HepG2 (cell line): ENCODE results near the gene PRR5L. TPM values are rescaled to one million over a fixed set of nuclear protein-coding genes. Genes with fewer than 3 reads are reported as not detected.

Experiments used
- ARNT2 ChIP-seq: sonication (generic); formaldehyde crosslinking; IDR thresholded peaks from 2 replicates; pipeline ENCODE4 v1.8.0; 2022; ENCODE audit warnings: mild to moderate bottlenecking, low read depth, missing genetic modification reagents, moderate library complexity
- HHEX ChIP-seq: IDR thresholded peaks from 2 replicates; pipeline ENCODE4 v1.6.1; 2016; ENCODE audit warnings: control low read depth
- NONO ChIP-seq, 2 experiments: fragments of 450-650 bp in 1 of 2; sonication (generic) in 1 of 2; formaldehyde crosslinking in 1 of 2; IDR thresholded peaks in 1 of 2; conservative IDR thresholded peaks in 1 of 2; 2 replicates each; pipeline versions ENCODE4 v1.6.1 to v1.8.0; 2017 to 2022; ENCODE audit warnings: mild to moderate bottlenecking in 1 of 2, missing genetic modification reagents in 1 of 2, moderate library complexity in 1 of 2
- NRL ChIP-seq: sonication (generic); formaldehyde crosslinking; IDR thresholded peaks from 2 replicates; pipeline ENCODE4 v1.5.0; 2020; ENCODE audit warnings: missing genetic modification reagents, mild to moderate bottlenecking, moderate library complexity, borderline replicate concordance
- PHF20 ChIP-seq: sonication (generic); formaldehyde crosslinking; IDR thresholded peaks from 2 replicates; pipeline ENCODE4 v1.5.0; 2020; ENCODE audit warnings: mild to moderate bottlenecking, missing genetic modification reagents
- PHF21A ChIP-seq: sonication (generic); formaldehyde crosslinking; IDR thresholded peaks from 2 replicates; pipeline ENCODE4 v1.5.0; 2020; ENCODE audit warnings: mild to moderate bottlenecking, missing genetic modification reagents
- RARG ChIP-seq: sonication (generic); formaldehyde crosslinking; IDR thresholded peaks from 2 replicates; pipeline ENCODE4 v1.4.0; 2020; ENCODE audit warnings: low read depth, mild to moderate bottlenecking, missing genetic modification reagents
- RFXANK ChIP-seq: IDR thresholded peaks from 2 replicates; pipeline ENCODE4 v1.6.1; 2016
- SIN3B ChIP-seq: fragments of 150-350 bp; IDR thresholded peaks from 2 replicates; pipeline ENCODE4 v1.6.1; 2014; ENCODE audit warnings: low read length
- SMAD1 ChIP-seq: sonication (generic); formaldehyde crosslinking; IDR thresholded peaks from 2 replicates; pipeline ENCODE4 v1.4.0; 2020; ENCODE audit warnings: missing genetic modification reagents, low read depth, mild to moderate bottlenecking, borderline replicate concordance
- TAF15 ChIP-seq: fragments of 200-400 bp; formaldehyde crosslinking; IDR thresholded peaks from one replicate; pipeline ENCODE4 v1.6.1; 2018; ENCODE audit warnings: mild to moderate bottlenecking, low read depth, low read length; ENCODE audit not compliant: poor library complexity, severe bottlenecking
- TGIF2 ChIP-seq: IDR thresholded peaks from 2 replicates; pipeline ENCODE4 v1.6.1; 2016; ENCODE audit warnings: control low read depth, missing compliant biosample characterization
- TOPORS ChIP-seq: sonication (generic); formaldehyde crosslinking; IDR thresholded peaks from 2 replicates; pipeline ENCODE4 v1.8.0; 2023; ENCODE audit warnings: mild to moderate bottlenecking, missing genetic modification reagents
- ZNF143 ChIP-seq: sonication (generic); formaldehyde crosslinking; IDR thresholded peaks from 2 replicates; pipeline ENCODE4 v1.4.0; 2020; ENCODE audit warnings: missing genetic modification reagents
- ZNF431 ChIP-seq: sonication (generic); formaldehyde crosslinking; IDR thresholded peaks from 2 replicates; pipeline ENCODE4 v1.9.0; 2022; ENCODE audit warnings: missing genetic modification reagents, low read depth, mild to moderate bottlenecking, borderline replicate concordance
- ZNF549 ChIP-seq: sonication (generic); formaldehyde crosslinking; IDR thresholded peaks from 2 replicates; pipeline ENCODE4 v1.5.0; 2020; ENCODE audit warnings: missing genetic modification reagents
- ZNF780A ChIP-seq: sonication (generic); formaldehyde crosslinking; IDR thresholded peaks from 2 replicates; pipeline ENCODE4 v1.8.0; 2022; ENCODE audit warnings: mild to moderate bottlenecking, missing genetic modification reagents, moderate library complexity
- ZNF891 ChIP-seq: sonication (generic); formaldehyde crosslinking; IDR thresholded peaks from 2 replicates; pipeline ENCODE4 v1.5.0; 2020; ENCODE audit warnings: mild to moderate bottlenecking, missing genetic modification reagents
- polyA plus RNA-seq, 8 experiments: library from polyadenylated mRNA; depleted of rRNA in 3 of 8; stranded (reverse) in 7 of 8; unstranded in 1 of 8; fragments of >200 nt; fragmentation: Illumina TruSeq in 4 of 8; extraction: Trizol in 4 of 8; gene quantifications; 2 replicates each; pipeline versions ENCODE4 v1.2.1 to v1.2.3, GENCODE V29; 2011 to 2016; ENCODE audit warnings: low read depth in 4 of 8, missing spikeins in 1 of 8, mixed read lengths in 1 of 8; ENCODE audit not compliant: insufficient read depth in 1 of 8
- total RNA-seq, 5 experiments: library from RNA; depleted of rRNA; stranded (reverse); fragments of >200 nt; fragmentation: Illumina TruSeq; extraction: Trizol; gene quantifications; 2 replicates each; pipeline ENCODE4 v1.2.3, GENCODE V29; 2016; ENCODE audit warnings: low read depth in 1 of 5
- TF ChIP-seq, protein P1 (sequence below): sonication (generic); formaldehyde crosslinking; IDR thresholded peaks from 2 replicates; pipeline ENCODE4 v1.4.0; 2020; ENCODE audit warnings: mild to moderate bottlenecking, missing genetic modification reagents
- TF ChIP-seq, protein P2 (sequence below): sonication (generic); formaldehyde crosslinking; IDR thresholded peaks from 2 replicates; pipeline ENCODE4 v1.8.0; 2022; ENCODE audit warnings: mild to moderate bottlenecking, missing genetic modification reagents
- TF ChIP-seq, protein P3 (sequence below): sonication (generic); formaldehyde crosslinking; IDR thresholded peaks from 2 replicates; pipeline ENCODE4 v1.4.0; 2020; ENCODE audit warnings: missing genetic modification reagents, mild to moderate bottlenecking, borderline replicate concordance
- TF ChIP-seq, protein P4 (sequence below): sonication (generic); formaldehyde crosslinking; IDR thresholded peaks from 2 replicates; pipeline ENCODE4 v1.8.0; 2022; ENCODE audit warnings: mild to moderate bottlenecking, missing genetic modification reagents, borderline replicate concordance
- TF ChIP-seq, protein P5 (sequence below): IDR thresholded peaks from 2 replicates; pipeline ENCODE4 v1.6.1; 2018; ENCODE audit warnings: missing genetic modification reagents, mild to moderate bottlenecking, missing compliant biosample characterization

Gene PRR5L
- total and polyA plus RNA-seq, 2 of the 13 experiments (the other 11 are each of a cell fraction or from before 2014, with no cell fraction given): 0.16 TPM; not detected in 1

DNA sequence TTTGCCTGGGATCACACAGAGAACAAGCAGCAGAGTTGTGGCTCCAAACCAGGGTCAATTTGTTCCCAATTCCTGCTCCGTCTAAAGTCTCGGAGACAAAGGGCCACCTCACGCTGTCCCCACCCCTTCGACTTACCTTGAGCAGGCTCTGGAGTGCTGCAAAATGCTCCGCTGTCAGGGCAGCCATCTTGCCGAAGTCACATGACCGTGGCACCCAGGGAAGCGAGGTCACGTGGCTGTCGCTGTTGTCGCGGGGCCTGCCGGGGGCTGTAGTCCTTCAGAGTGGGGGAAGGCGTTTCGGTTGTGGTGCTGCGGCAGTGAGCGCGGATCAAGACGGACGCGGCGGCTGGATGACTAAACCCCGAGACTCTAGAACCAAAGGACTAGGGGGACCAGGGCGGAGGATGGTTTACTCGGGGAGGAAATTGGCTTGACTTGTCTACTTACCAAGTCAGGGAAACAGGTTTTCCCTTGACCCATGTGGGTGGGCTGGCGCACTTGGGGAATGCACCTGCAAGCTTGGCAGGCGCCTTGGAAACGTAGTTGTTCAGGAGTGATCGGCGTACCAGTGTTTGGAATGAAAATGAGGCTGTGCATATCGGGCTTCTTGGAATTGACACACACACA is 6.7 kb upstream of the PRR5L start, which contains the start of gene COMMD9 (continued):
- TF ChIP-seq, protein P1, sequence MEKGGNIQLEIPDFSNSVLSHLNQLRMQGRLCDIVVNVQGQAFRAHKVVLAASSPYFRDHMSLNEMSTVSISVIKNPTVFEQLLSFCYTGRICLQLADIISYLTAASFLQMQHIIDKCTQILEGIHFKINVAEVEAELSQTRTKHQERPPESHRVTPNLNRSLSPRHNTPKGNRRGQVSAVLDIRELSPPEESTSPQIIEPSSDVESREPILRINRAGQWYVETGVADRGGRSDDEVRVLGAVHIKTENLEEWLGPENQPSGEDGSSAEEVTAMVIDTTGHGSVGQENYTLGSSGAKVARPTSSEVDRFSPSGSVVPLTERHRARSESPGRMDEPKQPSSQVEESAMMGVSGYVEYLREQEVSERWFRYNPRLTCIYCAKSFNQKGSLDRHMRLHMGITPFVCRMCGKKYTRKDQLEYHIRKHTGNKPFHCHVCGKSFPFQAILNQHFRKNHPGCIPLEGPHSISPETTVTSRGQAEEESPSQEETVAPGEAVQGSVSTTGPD (CRISPR knock-in tag): no peak
- TF ChIP-seq ZNF143 (peak; percentile 99), PHF20 (CRISPR knock-in tag) (peak; percentile 100), RFXANK (CRISPR knock-in tag) (no peak), ZNF780A (CRISPR knock-in tag) (no peak), PHF21A (peak; percentile 76), ZNF549 (CRISPR knock-in tag) (no peak), SMAD1 (CRISPR knock-in tag) (no peak), TAF15 (peak; percentile 95), ARNT2 (CRISPR knock-in tag) (no peak; the same call in 1 of the 2 replicates), SIN3B (peak; percentile 96), HHEX (no peak), ZNF891 (peak; percentile 68; the same call in 1 of the 2 replicates), TGIF2 (peak; percentile 99), NONO (IDR thresholded peaks at IDR 0.05) (no peak), NONO (CRISPR knock-in tag; conservative IDR thresholded peaks at IDR 0.05) (peak; percentile 73), TOPORS (CRISPR knock-in tag) (no peak), NRL (CRISPR knock-in tag) (peak; percentile 79), ZNF431 (CRISPR knock-in tag) (peak; percentile 76), RARG (no peak)
- TF ChIP-seq, protein P2, sequence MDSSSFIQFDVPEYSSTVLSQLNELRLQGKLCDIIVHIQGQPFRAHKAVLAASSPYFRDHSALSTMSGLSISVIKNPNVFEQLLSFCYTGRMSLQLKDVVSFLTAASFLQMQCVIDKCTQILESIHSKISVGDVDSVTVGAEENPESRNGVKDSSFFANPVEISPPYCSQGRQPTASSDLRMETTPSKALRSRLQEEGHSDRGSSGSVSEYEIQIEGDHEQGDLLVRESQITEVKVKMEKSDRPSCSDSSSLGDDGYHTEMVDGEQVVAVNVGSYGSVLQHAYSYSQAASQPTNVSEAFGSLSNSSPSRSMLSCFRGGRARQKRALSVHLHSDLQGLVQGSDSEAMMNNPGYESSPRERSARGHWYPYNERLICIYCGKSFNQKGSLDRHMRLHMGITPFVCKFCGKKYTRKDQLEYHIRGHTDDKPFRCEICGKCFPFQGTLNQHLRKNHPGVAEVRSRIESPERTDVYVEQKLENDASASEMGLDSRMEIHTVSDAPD (CRISPR knock-in tag): no peak
- TF ChIP-seq, protein P3, sequence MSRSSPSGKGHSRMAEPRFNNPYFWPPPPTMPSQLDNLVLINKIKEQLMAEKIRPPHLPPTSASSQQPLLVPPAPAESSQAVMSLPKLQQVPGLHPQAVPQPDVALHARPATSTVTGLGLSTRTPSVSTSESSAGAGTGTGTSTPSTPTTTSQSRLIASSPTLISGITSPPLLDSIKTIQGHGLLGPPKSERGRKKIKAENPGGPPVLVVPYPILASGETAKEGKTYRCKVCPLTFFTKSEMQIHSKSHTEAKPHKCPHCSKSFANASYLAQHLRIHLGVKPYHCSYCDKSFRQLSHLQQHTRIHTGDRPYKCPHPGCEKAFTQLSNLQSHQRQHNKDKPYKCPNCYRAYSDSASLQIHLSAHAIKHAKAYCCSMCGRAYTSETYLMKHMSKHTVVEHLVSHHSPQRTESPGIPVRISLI (CRISPR knock-in tag): no peak
- TF ChIP-seq, protein P4, sequence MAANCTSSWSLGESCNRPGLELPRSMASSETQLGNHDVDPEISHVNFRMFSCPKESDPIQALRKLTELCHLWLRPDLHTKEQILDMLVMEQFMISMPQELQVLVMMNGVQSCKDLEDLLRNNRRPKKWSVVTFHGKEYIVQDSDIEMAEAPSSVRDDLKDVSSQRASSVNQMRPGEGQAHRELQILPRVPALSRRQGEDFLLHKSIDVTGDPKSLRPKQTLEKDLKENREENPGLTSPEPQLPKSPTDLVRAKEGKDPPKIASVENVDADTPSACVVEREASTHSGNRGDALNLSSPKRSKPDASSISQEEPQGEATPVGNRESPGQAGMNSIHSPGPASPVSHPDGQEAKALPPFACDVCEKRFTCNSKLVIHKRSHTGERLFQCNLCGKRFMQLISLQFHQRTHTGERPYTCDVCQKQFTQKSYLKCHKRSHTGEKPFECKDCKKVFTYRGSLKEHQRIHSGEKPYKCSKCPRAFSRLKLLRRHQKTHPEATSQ (CRISPR knock-in tag): no peak
- TF ChIP-seq, protein P5, sequence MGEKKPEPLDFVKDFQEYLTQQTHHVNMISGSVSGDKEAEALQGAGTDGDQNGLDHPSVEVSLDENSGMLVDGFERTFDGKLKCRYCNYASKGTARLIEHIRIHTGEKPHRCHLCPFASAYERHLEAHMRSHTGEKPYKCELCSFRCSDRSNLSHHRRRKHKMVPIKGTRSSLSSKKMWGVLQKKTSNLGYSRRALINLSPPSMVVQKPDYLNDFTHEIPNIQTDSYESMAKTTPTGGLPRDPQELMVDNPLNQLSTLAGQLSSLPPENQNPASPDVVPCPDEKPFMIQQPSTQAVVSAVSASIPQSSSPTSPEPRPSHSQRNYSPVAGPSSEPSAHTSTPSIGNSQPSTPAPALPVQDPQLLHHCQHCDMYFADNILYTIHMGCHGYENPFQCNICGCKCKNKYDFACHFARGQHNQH (CRISPR knock-in tag): peak; percentile 90; the same call in 1 of the 2 replicates
